ENCODE results near the gene SLC4A9.

- TF ChIP-seq CTCF (IDR thresholded peaks at IDR 0.05; ENCODE audit: poor library complexity) (no peak), EZH2phosphoT487 (IDR thresholded peaks at IDR 0.05; ENCODE audit: low read depth, severe bottlenecking, unreplicated experiment) (no peak)
Measured at GRCh38 chr5:140391312-140391711, 31.3 kb downstream of the SLC4A9 start.

Data from hepatocyte (in vitro differentiated cells).